Activated CD8-positive, alpha-beta T cell treated with anti-CD3 and anti-CD28 coated beads for 36 hours (primary cell): Measurements from ENCODE around the gene COA5. TPM values are rescaled to one million over a fixed set of nuclear protein-coding genes. Genes with fewer than 3 reads are reported as not detected.

Source experiments
- ATAC-seq: fragments of 200-7000 bp; cut with Tn5 transposase; one replicate; pipeline ENCODE4 v1.10.0; 2021; ENCODE audit warnings: mild to moderate bottlenecking, moderate library complexity
- CTCF ChIA-PET: fragments of 350-600 bp; sonication (Branson Sonifier 250); formaldehyde crosslinking; loops from one replicate; lab custom pipeline; 2021; ENCODE audit warnings: antibody characterized with exemption; lab: Charles Lee
- POLR2A ChIA-PET: fragments of 350-600 bp; sonication (Branson Sonifier 250); formaldehyde crosslinking; loops from one replicate; lab custom pipeline; 2021; ENCODE audit warnings: antibody characterized with exemption; lab: Charles Lee
- DNase-seq: peaks from one replicate; pipeline ENCODE4 v3.0.0-alpha.2; 2020
- H3K27ac Mint-ChIP-seq: one replicate; pipeline ENCODE4 v1.8.0; 2021; ENCODE audit warnings: mild to moderate bottlenecking, mixed read lengths
- H3K27me3 Mint-ChIP-seq: one replicate; pipeline ENCODE4 v1.8.0; 2021; ENCODE audit warnings: mixed read lengths
- H3K36me3 Mint-ChIP-seq: one replicate; pipeline ENCODE4 v1.8.0; 2021; ENCODE audit warnings: low read depth, mixed read lengths
- H3K4me1 Mint-ChIP-seq: one replicate; pipeline ENCODE4 v1.8.0; 2021; ENCODE audit warnings: low read depth, mixed read lengths
- H3K4me3 Mint-ChIP-seq: one replicate; pipeline ENCODE4 v1.8.0; 2021; ENCODE audit warnings: mild to moderate bottlenecking, moderate library complexity, mixed read lengths
- H3K9me3 Mint-ChIP-seq: one replicate; pipeline ENCODE4 v1.8.0; 2021; ENCODE audit warnings: mixed read lengths
- CTCF ChIP-seq: fragments of 200-600 bp; IDR thresholded peaks from one replicate; pipeline ENCODE4 v1.8.0; 2022; ENCODE audit warnings: antibody characterized with exemption, mild to moderate bottlenecking
- intact Hi-C: fragments of 100-400 bp; cut with micrococcal nuclease; formaldehyde crosslinking; loops from one replicate; pipeline ENCODE4 v1.10.0; 2022
- total RNA-seq, 2 experiments: library from RNA; stranded (reverse); gene quantifications; one replicate each; pipeline ENCODE4 v1.2.3, GENCODE V29; 2021

COA5 gene
- total RNA-seq, 2 experiments from 2014 or later, result 27.5 to 32.7 TPM

DNA sequence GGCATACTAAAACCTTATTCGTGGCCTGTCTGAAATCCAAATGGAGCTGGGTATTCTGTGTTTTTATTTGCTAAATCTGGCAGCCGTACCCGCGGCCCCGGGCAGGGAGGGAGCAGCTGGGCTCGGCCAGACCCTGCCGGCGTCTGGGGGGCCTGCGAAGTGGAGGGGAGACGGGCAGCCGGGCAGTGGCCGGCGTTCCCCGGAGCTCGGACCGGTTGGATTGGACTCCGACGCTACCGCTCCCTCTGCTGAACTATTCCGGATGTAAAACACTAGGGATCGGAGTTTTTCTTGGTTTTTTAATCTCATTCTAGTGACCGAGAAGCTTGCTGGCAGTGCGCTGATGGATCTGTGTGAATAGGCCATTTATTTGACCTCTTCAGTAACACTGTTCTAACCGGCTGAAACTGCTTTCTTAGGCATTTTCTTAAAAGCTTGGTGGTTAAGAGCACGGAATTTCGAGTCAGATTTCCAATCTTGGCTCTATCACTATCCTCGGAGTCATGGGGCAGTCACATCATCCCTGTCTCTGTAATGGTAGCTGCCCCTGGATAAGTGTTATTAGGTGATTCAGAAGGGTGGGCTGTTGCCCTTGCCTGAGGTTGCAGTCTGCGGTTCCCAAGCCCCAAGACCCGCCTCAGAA, 771 bp upstream of the COA5 start:
- DNase-seq (no peak), ATAC-seq (no peak)
- H3K27me3 Mint-ChIP-seq, result no peaks in the 10 kb centered on the region
- H3K4me3 Mint-ChIP-seq, result peak overlapping the region; percentile 90
- peaks cover 66% of the 10 kb centered on the region for H3K4me1 Mint-ChIP-seq
- peak overlapping the region; percentile 94 for H3K27ac Mint-ChIP-seq
- intact Hi-C loops, result no loop called here
- peaks cover 39% of the 10 kb centered on the region for H3K36me3 Mint-ChIP-seq
- no peaks in the 10 kb centered on the region for H3K9me3 Mint-ChIP-seq
- no peak for TF ChIP-seq CTCF
- ChIA-PET CTCF (interaction anchor here (0.7 to 1.4 kb wide), 5 partner anchors 9 to 229 kb away, joined by 3 to 6 read pairs (median 3); no protein-coding TSS in a partner anchor), POLR2A (interaction anchor here (0.6 to 1.2 kb wide), 11 partner anchors 10 to 213 kb away, joined by 3 to 5 read pairs (median 3); no protein-coding TSS in a partner anchor)

DNA sequence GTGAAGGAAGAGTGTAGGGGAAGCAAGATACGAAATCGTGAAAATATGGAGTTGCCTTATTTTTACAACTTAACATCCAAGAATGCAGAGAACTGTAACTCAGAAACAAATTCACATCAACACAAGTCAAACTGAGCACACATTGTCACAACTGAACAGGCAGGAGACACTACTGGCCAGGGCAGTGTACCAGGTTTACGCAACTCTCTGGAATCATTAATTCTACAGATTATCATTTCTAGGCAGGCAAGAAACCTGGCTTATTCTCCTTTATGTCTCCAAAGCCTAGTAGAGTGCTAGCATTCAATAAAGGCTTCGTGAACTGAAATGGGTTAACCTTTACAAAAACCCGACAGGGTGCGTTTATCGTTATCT, 584 bp downstream of the COA5 start:
- Mint-ChIP-seq H3K36me3 (peaks cover 33% of the 10 kb centered on the region), H3K27ac (peak overlapping the region; percentile 94), H3K4me3 (peak overlapping the region; percentile 90), H3K9me3 (no peaks in the 10 kb centered on the region), H3K4me1 (peaks cover 59% of the 10 kb centered on the region), H3K27me3 (no peaks in the 10 kb centered on the region)
- no peak for TF ChIP-seq CTCF
- intact Hi-C loops, result no loop called here
- DNase-seq (no peak), ATAC-seq (no peak)
- ChIA-PET CTCF (interaction anchor here (1.8 kb wide), 1 partner anchor 39 kb away, joined by 6 read pairs; no protein-coding TSS in a partner anchor), POLR2A (interaction anchor here (0.6 to 1.5 kb wide), 2 partner anchors 26 to 231 kb away, joined by 3 to 5 read pairs; no protein-coding TSS in a partner anchor)

GRCh38 chr2:98607104-98607503, 1.2 kb downstream of the COA5 start:
- intact Hi-C loops, result no loop called here
- Mint-ChIP-seq H3K4me3 (peak overlapping the region; percentile 90), H3K36me3 (peaks cover 33% of the 10 kb centered on the region), H3K27me3 (no peaks in the 10 kb centered on the region), H3K27ac (peak overlapping the region; percentile 94), H3K4me1 (peaks cover 59% of the 10 kb centered on the region), H3K9me3 (no peaks in the 10 kb centered on the region)
- ChIA-PET POLR2A (interaction anchor here (0.7 to 1.5 kb wide), 4 partner anchors 16 to 187 kb away, joined by 3 to 5 read pairs (median 4); no protein-coding TSS in a partner anchor), CTCF (interaction anchor here (1.0 to 1.8 kb wide), 7 partner anchors 38 to 459 kb away, joined by 3 to 6 read pairs (median 3); no protein-coding TSS in a partner anchor)
- ATAC-seq (no peak), DNase-seq (no peak)
- no peak for TF ChIP-seq CTCF

GRCh38 chr2:98606431-98606830, 1.9 kb downstream of the COA5 start:
- H3K27ac Mint-ChIP-seq, result peak overlapping the region; percentile 94
- peaks cover 56% of the 10 kb centered on the region for H3K4me1 Mint-ChIP-seq
- H3K4me3 Mint-ChIP-seq, result peak overlapping the region; percentile 90
- intact Hi-C loops, result no loop called here
- no peaks in the 10 kb centered on the region for H3K27me3 Mint-ChIP-seq
- CTCF ChIA-PET, result interaction anchor here (1.0 to 1.8 kb wide), 7 partner anchors 38 to 459 kb away, joined by 3 to 6 read pairs (median 3); no protein-coding TSS in a partner anchor
- H3K9me3 Mint-ChIP-seq, result no peaks in the 10 kb centered on the region
- no peak for TF ChIP-seq CTCF
- H3K36me3 Mint-ChIP-seq, result peaks cover 28% of the 10 kb centered on the region
- no peak for DNase-seq
- ATAC-seq, result no peak
- POLR2A ChIA-PET, result interaction anchor here (0.7 to 2.1 kb wide), 3 partner anchors 14 to 187 kb away, joined by 3 to 6 read pairs (median 5); no protein-coding TSS in a partner anchor

GRCh38 chr2:98605076-98605475, 3.2 kb downstream of the COA5 start:
- DNase-seq, result no peak
- Mint-ChIP-seq H3K27ac (peak overlapping the region; percentile 19), H3K4me1 (peaks cover 42% of the 10 kb centered on the region), H3K27me3 (no peaks in the 10 kb centered on the region), H3K36me3 (peaks cover 21% of the 10 kb centered on the region), H3K4me3 (no peak overlapping the region), H3K9me3 (no peaks in the 10 kb centered on the region)
- no peak for ATAC-seq
- CTCF ChIA-PET, result interaction anchor here (0.9 kb wide), 1 partner anchor 36 kb away, joined by 3 read pairs; no protein-coding TSS in a partner anchor
- POLR2A ChIA-PET, result interaction anchor here (1.0 to 2.1 kb wide), 2 partner anchors 13 to 27 kb away, joined by 4 to 6 read pairs; no protein-coding TSS in a partner anchor
- TF ChIP-seq CTCF, result no peak
- intact Hi-C loops, result no loop called here
